Right cardiac atrium (tissue), 5 donors: ENCODE results near the gene METTL13. TPM values are rescaled to one million over a fixed set of nuclear protein-coding genes. Genes with fewer than 3 reads are reported as not detected.
A peak's percentile ranks its signal among the peaks of the same experiment; 100 is the strongest.

ENCODE experiments used
- ATAC-seq, 2 donors: fragments of 200-7000 bp; cut with Tn5 transposase; one replicate each; pipeline versions ENCODE4 v1.8.0 to v1.9.1; 2020; ENCODE audit warnings: moderate library complexity in 2 of 2, mild to moderate bottlenecking in 1 of 2
- DNase-seq, 3 donors: peaks; one replicate each; pipeline ENCODE4 v3.0.0-alpha.2; 2020
- H3K27ac ChIP-seq: one replicate; pipeline ENCODE4 v1.5.1; 2013; ENCODE audit warnings: mild to moderate bottlenecking, low read length, control low read depth, moderate library complexity
- H3K27me3 ChIP-seq: one replicate; pipeline ENCODE4 v1.6.1; 2013; ENCODE audit not compliant: control insufficient read depth, insufficient read depth
- H3K4me1 ChIP-seq: one replicate; pipeline ENCODE4 v1.6.1; 2013; ENCODE audit warnings: low read length; ENCODE audit not compliant: control insufficient read depth, insufficient read depth
- H3K4me3 ChIP-seq: one replicate; pipeline ENCODE4 v1.5.1; 2013; ENCODE audit warnings: low read length, control low read depth
- H3K9me3 ChIP-seq: one replicate; pipeline ENCODE4 v1.6.1; 2013; ENCODE audit warnings: low read length; ENCODE audit not compliant: control insufficient read depth
- WGBS: extraction: QIAGEN DNeasy Blood & Tissue Kit; methylation state at CpG from one replicate; pipeline ENCODE4 v1.1.7; 2013; 5-methylcytosine and 5-hydroxymethylcytosine counted together
- intact Hi-C, 4 donors: fragments of 100-400 bp; cut with DNase I; formaldehyde crosslinking; loops; one replicate each; pipeline versions ENCODE4 v1.11.0 to v1.14.0; 2022 to 2023
- polyA plus RNA-seq: library from polyadenylated mRNA; stranded (reverse); fragments of 200-250 nt; gene quantifications from one replicate; pipeline ENCODE4 v1.2.3, GENCODE V29; 2013
- total RNA-seq, 4 donors: library from RNA; stranded (reverse); fragmentation: NEBNext Ultra II Directional; extraction: Animal tissue kit (Norgen Biotek cat#: 25700); gene quantifications; one replicate each; pipeline ENCODE4 v1.2.1, GENCODE V29; 2021
- donor health status: healthy with polysubstance abuse.
- donor health status: DM: no; HTN: yes; CAD: no.
- donor health status: DM: no; HTN: no; CAD: no.
- donor health status: DM: no; HTN: yes; CAD: no; lungs with severe emphysema.
- donor health status: DM: yes; HTN: yes; CAD: no.

The METTL13 gene
- total and polyA plus RNA-seq, 5 donors: 9.6 to 19.9 (median 14.2) TPM

GRCh38 chr1:171743081-171743870 is 38.2 kb upstream of the METTL13 start:
- Histone ChIP-seq H3K4me1 (no peaks in the 10 kb centered on the region), H3K27me3 (no peaks in the 10 kb centered on the region), H3K27ac (peak overlapping the region; percentile 43), H3K9me3 (no peaks in the 10 kb centered on the region), H3K4me3 (peak overlapping the region; percentile 90)
- WGBS: 19% methylated on average over 8 of the region's 8 CpGs
- DNase-seq: peak in 1 of 3 donors; percentile 12
- intact Hi-C loops: loop anchor here in 1 of 4 donors (5.0 kb wide), 1 partner anchor 39 kb away; the partner anchor contains the start of gene METTL13
- peak in 1 of 2 donors; percentile 43 for ATAC-seq

- Histone ChIP-seq H3K27me3 (no peaks in the 10 kb centered on the region), H3K9me3 (no peaks in the 10 kb centered on the region), H3K4me1 (no peaks in the 10 kb centered on the region), H3K4me3 (no peak overlapping the region), H3K27ac (no peak overlapping the region)
- whole genome bisulfite sequencing: 88% methylated on average over 8 of the region's 8 CpGs
- intact Hi-C loops: loop anchor here in 1 of 4 donors (5.0 kb wide), 1 partner anchor 37 kb away; the partner anchor contains the start of gene METTL13
- ATAC-seq (no peak), DNase-seq (no peak)
These were observed 36.5 kb upstream of the METTL13 start for GRCh38 chr1:171744986-171745385.

- intact Hi-C loops: no loop called here
- WGBS: 83% methylated on average over 3 of the region's 3 CpGs
These were observed 32.8 kb upstream of the METTL13 start for GRCh38 chr1:171748651-171749050.

GRCh38 chr1:171751221-171751620 is 30.2 kb upstream of the METTL13 start:
- Histone ChIP-seq H3K9me3 (no peaks in the 10 kb centered on the region), H3K27ac (no peak overlapping the region), H3K27me3 (no peaks in the 10 kb centered on the region), H3K4me1 (no peaks in the 10 kb centered on the region), H3K4me3 (no peak overlapping the region)
- WGBS: 96% methylated on average over 6 of the region's 6 CpGs
- intact Hi-C loops: no loop called here
- DNase-seq (no peak), ATAC-seq (no peak)

More at GRCh38 chr1:171748651-171749050, 32.8 kb upstream of the METTL13 start:
- no peak overlapping the region for H3K27ac ChIP-seq
- H3K4me1 ChIP-seq: no peaks in the 10 kb centered on the region
- H3K4me3 ChIP-seq: no peak overlapping the region
- no peaks in the 10 kb centered on the region for H3K27me3 ChIP-seq
- ATAC-seq: no peak
- no peak for DNase-seq
- no peaks in the 10 kb centered on the region for H3K9me3 ChIP-seq

GRCh38 chr1:171753182-171753581 is 28.3 kb upstream of the METTL13 start:
- Histone ChIP-seq H3K9me3 (no peaks in the 10 kb centered on the region), H3K27ac (no peak overlapping the region), H3K4me1 (no peaks in the 10 kb centered on the region), H3K4me3 (no peak overlapping the region), H3K27me3 (no peaks in the 10 kb centered on the region)
- ATAC-seq (no peak), DNase-seq (no peak)
- intact Hi-C loops: no loop called here
- 98% methylated on average over 2 of the region's 2 CpGs for WGBS

- intact Hi-C loops: no loop called here
- Histone ChIP-seq H3K4me3 (no peak overlapping the region), H3K27ac (no peak overlapping the region), H3K4me1 (no peaks in the 10 kb centered on the region), H3K9me3 (no peaks in the 10 kb centered on the region), H3K27me3 (no peaks in the 10 kb centered on the region)
- 41% methylated on average over 4 of the region's 4 CpGs for WGBS
- ATAC-seq (no peak), DNase-seq (no peak)
These were observed 27.6 kb upstream of the METTL13 start for GRCh38 chr1:171753685-171754352.

GRCh38 chr1:171754353-171754705 is 27.1 kb upstream of the METTL13 start:
- H3K4me1 ChIP-seq: no peaks in the 10 kb centered on the region
- ATAC-seq (peak; percentile 38 to 49), DNase-seq (peak in 1 of 3 donors; percentile 16)
- WGBS: 62% methylated on average over 4 of the region's 4 CpGs
- H3K4me3 ChIP-seq: no peak overlapping the region
- H3K27ac ChIP-seq: no peak overlapping the region
- intact Hi-C loops: no loop called here
- no peaks in the 10 kb centered on the region for H3K27me3 ChIP-seq
- no peaks in the 10 kb centered on the region for H3K9me3 ChIP-seq

GRCh38 chr1:171754971-171755370 is 26.5 kb upstream of the METTL13 start:
- 100% methylated on average over 1 of the region's 1 CpG for WGBS
- peak in 1 of 2 donors; percentile 11 for ATAC-seq
- Histone ChIP-seq H3K4me1 (no peaks in the 10 kb centered on the region), H3K4me3 (no peak overlapping the region), H3K9me3 (no peaks in the 10 kb centered on the region), H3K27ac (no peak overlapping the region), H3K27me3 (no peaks in the 10 kb centered on the region)
- intact Hi-C loops: no loop called here
- no peak for DNase-seq

GRCh38 chr1:171756856-171757255 is 24.6 kb upstream of the METTL13 start:
- intact Hi-C loops: no loop called here
- no peak overlapping the region for H3K27ac ChIP-seq
- no peak for ATAC-seq
- H3K27me3 ChIP-seq: no peaks in the 10 kb centered on the region
- WGBS: 87% methylated on average over 4 of the region's 4 CpGs
- no peaks in the 10 kb centered on the region for H3K4me1 ChIP-seq
- DNase-seq: no peak
- no peak overlapping the region for H3K4me3 ChIP-seq
- no peaks in the 10 kb centered on the region for H3K9me3 ChIP-seq

GRCh38 chr1:171758011-171758410 is 23.4 kb upstream of the METTL13 start:
- Histone ChIP-seq H3K27ac (no peak overlapping the region), H3K9me3 (no peaks in the 10 kb centered on the region), H3K4me1 (no peaks in the 10 kb centered on the region), H3K4me3 (no peak overlapping the region), H3K27me3 (no peaks in the 10 kb centered on the region)
- intact Hi-C loops: no loop called here
- ATAC-seq: no peak
- DNase-seq: no peak

- Histone ChIP-seq H3K27ac (no peak overlapping the region), H3K27me3 (no peaks in the 10 kb centered on the region), H3K4me3 (no peak overlapping the region), H3K9me3 (no peaks in the 10 kb centered on the region), H3K4me1 (no peaks in the 10 kb centered on the region)
- no peak for ATAC-seq
- no peak for DNase-seq
- 86% methylated on average over 6 of the region's 6 CpGs for WGBS
- intact Hi-C loops: no loop called here
These were observed 19.3 kb upstream of the METTL13 start for GRCh38 chr1:171762143-171762563.
